Nephron progenitor cell (in vitro differentiated cells): ENCODE measurements around the gene HBA1.

Experiments
- DNase-seq: peaks from one replicate; pipeline ENCODE4 v3.0.0; 2021
- H3K27ac Mint-ChIP-seq: 2 replicates; pipeline ENCODE4 v1.8.0; 2021; ENCODE audit warnings: mild to moderate bottlenecking, moderate library complexity, mixed read lengths
- H3K27me3 Mint-ChIP-seq: 2 replicates; pipeline ENCODE4 v1.8.0; 2021; ENCODE audit warnings: mild to moderate bottlenecking, low read depth, mixed read lengths; ENCODE audit not compliant: poor library complexity
- H3K36me3 Mint-ChIP-seq: 2 replicates; pipeline ENCODE4 v1.8.0; 2021; ENCODE audit warnings: low read depth, mixed read lengths
- H3K4me1 Mint-ChIP-seq: 2 replicates; pipeline ENCODE4 v1.8.0; 2021; ENCODE audit warnings: mixed read lengths
- H3K4me3 Mint-ChIP-seq: 2 replicates; pipeline ENCODE4 v1.8.0; 2021; ENCODE audit warnings: mild to moderate bottlenecking, moderate library complexity, mixed read lengths
- H3K9me3 Mint-ChIP-seq: 2 replicates; pipeline ENCODE4 v1.8.0; 2021; ENCODE audit warnings: mild to moderate bottlenecking, moderate library complexity, mixed read lengths
- TF ChIP-seq, protein P1 (sequence below): fragments of 200-600 bp; sonication (generic); IDR thresholded peaks from 2 replicates; pipeline ENCODE4 v1.5.0; 2021; ENCODE audit warnings: antibody characterized with exemption

Gene HBA1

DNA sequence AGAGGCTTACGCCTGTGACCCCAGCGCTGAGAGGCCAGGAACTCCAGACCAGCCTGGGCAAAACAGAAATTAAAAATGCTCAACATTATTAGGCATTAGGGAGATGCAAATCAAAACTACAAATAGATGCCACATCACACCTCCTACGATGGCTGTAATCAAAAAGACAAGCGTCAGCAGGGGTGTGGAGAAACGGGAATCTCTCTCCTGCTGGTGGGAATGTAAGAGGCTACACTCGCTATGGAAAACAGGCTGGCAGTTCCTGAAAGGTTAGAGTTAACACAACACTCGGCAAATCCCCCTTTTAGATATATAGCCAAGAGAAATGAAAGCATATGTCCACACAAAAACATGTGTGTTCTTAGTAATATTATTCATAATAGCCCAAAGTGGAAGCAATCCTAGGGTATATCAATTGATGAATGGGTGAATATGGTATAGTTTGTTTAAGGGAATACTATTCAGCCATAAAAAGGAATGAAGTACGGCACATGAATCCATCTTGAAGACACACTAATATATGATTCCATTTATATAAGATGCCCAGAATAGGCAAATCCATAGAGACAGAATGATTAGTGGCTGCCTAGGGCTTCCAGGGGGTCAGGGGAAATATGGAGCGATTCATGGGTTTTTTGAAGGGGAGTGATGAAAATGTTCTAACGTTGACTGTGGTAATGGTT is 36.2 kb upstream of the HBA1 start:
- no peak for DNase-seq
- Mint-ChIP-seq H3K27ac (no peak overlapping the region), H3K9me3 (peaks cover 15% of the 10 kb centered on the region), H3K4me1 (peaks cover 12% of the 10 kb centered on the region), H3K4me3 (peak overlapping the region; percentile 50), H3K27me3 (peaks cover 49% of the 10 kb centered on the region), H3K36me3 (peaks cover 9% of the 10 kb centered on the region)
- TF ChIP-seq, protein P1, sequence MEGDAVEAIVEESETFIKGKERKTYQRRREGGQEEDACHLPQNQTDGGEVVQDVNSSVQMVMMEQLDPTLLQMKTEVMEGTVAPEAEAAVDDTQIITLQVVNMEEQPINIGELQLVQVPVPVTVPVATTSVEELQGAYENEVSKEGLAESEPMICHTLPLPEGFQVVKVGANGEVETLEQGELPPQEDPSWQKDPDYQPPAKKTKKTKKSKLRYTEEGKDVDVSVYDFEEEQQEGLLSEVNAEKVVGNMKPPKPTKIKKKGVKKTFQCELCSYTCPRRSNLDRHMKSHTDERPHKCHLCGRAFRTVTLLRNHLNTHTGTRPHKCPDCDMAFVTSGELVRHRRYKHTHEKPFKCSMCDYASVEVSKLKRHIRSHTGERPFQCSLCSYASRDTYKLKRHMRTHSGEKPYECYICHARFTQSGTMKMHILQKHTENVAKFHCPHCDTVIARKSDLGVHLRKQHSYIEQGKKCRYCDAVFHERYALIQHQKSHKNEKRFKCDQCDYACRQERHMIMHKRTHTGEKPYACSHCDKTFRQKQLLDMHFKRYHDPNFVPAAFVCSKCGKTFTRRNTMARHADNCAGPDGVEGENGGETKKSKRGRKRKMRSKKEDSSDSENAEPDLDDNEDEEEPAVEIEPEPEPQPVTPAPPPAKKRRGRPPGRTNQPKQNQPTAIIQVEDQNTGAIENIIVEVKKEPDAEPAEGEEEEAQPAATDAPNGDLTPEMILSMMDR: no peak

DNA sequence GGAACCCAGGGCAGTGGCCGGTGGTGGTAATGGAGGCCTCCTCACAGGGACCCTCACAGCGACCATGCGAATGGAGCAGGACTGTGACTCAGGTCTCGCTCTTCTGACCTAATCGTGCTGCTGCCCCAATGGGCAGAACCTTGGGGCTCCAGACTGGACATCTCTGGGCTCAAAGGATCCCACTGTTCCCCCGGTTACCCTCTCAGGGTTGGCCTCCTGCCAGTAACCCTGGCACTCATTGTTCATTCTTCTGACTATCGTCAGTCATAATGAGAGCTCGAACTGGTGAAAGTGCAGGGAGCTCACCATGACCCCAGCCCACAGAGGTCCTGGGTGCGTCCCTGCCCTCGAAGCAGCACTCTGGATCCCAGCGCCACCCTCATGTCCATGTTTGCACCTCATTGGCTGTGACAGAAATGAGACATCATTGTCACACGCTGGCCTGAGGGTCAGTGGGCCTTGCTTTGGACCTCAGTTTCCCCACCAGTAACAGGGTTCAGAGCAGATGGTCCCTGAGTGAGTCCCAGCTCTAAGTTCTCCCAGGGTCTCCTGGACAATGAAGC is 34.0 kb upstream of the HBA1 start:
- H3K9me3 Mint-ChIP-seq: peaks cover 11% of the 10 kb centered on the region
- no peak overlapping the region for H3K27ac Mint-ChIP-seq
- no peak for DNase-seq

DNA sequence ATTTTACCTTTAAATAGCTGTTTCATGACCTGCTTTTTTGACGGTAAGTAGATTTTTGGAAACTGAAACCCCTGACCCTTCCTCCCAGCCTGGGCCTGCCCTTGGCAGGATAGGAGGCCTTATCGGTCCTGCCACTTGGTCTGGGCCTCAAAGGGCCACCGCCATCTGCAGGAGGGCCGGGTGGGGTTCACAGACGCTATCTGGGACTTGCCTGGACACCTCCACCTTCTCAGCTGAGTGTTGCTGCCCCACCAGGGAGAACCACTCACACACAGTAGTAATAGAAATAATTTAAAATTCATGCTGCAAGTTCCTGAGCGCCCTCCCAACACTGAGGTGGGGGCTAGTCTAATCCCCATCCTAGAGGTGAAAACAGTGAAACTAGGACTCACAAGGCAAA is 33.4 kb upstream of the HBA1 start:
- no peak for DNase-seq
- no peak overlapping the region for H3K27ac Mint-ChIP-seq
- TF ChIP-seq, protein P1: no peak
- H3K36me3 Mint-ChIP-seq: no peaks in the 10 kb centered on the region
- H3K27me3 Mint-ChIP-seq: peaks cover 62% of the 10 kb centered on the region
- H3K4me1 Mint-ChIP-seq: peaks cover 12% of the 10 kb centered on the region
- no peak overlapping the region for H3K4me3 Mint-ChIP-seq
- peaks cover 11% of the 10 kb centered on the region for H3K9me3 Mint-ChIP-seq

More for the DNA sequence above, 34.0 kb upstream of the HBA1 start:
- Mint-ChIP-seq H3K4me3 (no peak overlapping the region), H3K27me3 (peaks cover 61% of the 10 kb centered on the region), H3K4me1 (peaks cover 12% of the 10 kb centered on the region), H3K36me3 (no peaks in the 10 kb centered on the region)
- TF ChIP-seq, protein P1: no peak

DNA sequence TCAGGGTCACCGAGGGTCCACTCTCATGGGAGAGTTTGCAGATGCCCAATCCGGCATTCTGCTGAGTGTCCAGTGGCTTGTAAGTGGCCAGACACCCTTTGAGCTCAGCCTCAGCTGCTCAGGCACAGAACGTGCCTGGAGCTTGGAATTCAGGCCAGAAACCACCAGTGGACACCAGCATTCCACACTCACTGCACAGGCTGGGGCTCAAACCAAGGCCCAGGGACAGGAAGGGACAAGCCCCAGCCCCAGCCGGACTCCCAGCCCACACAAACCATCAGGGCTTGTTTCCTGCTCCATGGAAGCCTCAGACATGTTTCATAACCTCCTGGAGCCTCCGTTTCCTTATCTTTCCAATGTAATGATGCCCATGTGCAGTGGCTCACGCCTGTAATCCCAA is 33.0 kb upstream of the HBA1 start:
- TF ChIP-seq, protein P1: no peak
- no peak for DNase-seq
- peaks cover 11% of the 10 kb centered on the region for H3K9me3 Mint-ChIP-seq
- peaks cover 66% of the 10 kb centered on the region for H3K27me3 Mint-ChIP-seq
- H3K36me3 Mint-ChIP-seq: no peaks in the 10 kb centered on the region
- no peak overlapping the region for H3K4me3 Mint-ChIP-seq
- H3K27ac Mint-ChIP-seq: peak overlapping the region; percentile 52
- H3K4me1 Mint-ChIP-seq: peaks cover 12% of the 10 kb centered on the region

DNA sequence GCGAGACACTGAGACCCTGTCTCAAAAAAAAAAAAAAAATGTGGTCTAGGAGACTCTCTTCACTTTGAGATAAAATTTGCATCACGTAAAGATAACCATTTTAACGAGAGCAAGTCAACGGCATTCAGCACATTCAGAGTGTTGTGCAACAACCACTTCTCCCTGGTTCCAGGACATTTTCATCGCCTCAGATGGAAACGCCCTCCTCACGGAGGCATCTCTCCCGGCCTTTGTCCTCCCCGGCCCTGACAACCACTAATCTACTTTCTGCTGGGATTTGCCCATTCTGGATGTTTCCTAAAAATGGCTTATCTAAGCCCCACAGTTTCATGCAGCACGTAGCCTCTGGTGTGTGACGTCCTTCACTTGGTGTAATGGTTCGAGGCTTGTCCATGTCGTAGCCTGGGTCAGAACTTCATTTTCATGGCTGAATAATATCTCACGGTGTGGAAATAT is 31.7 kb upstream of the HBA1 start:
- peaks cover 10% of the 10 kb centered on the region for H3K9me3 Mint-ChIP-seq
- no peaks in the 10 kb centered on the region for H3K36me3 Mint-ChIP-seq
- no peak for DNase-seq

More for the DNA sequence above, 31.7 kb upstream of the HBA1 start:
- Mint-ChIP-seq H3K4me3 (no peak overlapping the region), H3K27ac (no peak overlapping the region), H3K4me1 (peaks cover 17% of the 10 kb centered on the region), H3K27me3 (peaks cover 71% of the 10 kb centered on the region)
- TF ChIP-seq, protein P1: no peak
